HG02973 (cell line): ENCODE results near the gene HGFAC.
"Not testable (repeated sequence)": the region's sequence is repeated elsewhere in the genome, so short reads cannot be mapped to it uniquely, and the experiment has no call there.

Experiments
- ATAC-seq: cut with Tn5 transposase; IDR thresholded peaks from one replicate; pipeline ENCODE4 v1.9.1; 2021; ENCODE audit warnings: moderate library complexity; ENCODE audit not compliant: unreplicated experiment

Gene HGFAC

DNA sequence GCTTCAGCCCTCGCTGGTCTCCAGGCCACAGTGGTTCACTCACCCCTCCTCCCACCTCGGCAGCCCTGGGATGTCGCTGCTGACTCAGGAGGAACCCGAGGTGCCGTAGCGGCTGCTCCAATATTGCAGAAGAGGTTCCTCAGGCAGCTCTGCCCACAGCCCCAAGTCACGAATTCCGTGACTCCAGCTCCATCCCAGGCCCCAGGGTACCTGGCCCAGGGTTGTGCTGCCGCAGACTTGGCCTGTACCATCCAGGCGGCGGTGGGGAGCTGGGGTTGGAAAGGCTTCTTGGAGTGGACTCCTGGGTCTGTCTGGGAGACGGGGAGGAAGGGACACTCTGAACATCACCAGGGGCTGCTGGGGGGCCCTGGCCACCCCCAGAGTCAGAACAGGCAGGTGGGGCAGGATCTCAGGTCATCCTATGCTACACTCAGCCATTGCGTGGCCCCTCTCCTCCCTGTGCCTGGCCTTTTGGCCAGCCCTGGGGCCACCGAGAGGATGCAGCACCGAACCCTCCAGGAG lies 728 bp upstream of the HGFAC start:
- ATAC-seq = no peak

GRCh38 chr4:3442460-3442958 lies 741 bp downstream of the HGFAC start:
- ATAC-seq = no peak

- no peak for ATAC-seq
Measured at GRCh38 chr4:3442959-3443749, 1.4 kb downstream of the HGFAC start.

DNA sequence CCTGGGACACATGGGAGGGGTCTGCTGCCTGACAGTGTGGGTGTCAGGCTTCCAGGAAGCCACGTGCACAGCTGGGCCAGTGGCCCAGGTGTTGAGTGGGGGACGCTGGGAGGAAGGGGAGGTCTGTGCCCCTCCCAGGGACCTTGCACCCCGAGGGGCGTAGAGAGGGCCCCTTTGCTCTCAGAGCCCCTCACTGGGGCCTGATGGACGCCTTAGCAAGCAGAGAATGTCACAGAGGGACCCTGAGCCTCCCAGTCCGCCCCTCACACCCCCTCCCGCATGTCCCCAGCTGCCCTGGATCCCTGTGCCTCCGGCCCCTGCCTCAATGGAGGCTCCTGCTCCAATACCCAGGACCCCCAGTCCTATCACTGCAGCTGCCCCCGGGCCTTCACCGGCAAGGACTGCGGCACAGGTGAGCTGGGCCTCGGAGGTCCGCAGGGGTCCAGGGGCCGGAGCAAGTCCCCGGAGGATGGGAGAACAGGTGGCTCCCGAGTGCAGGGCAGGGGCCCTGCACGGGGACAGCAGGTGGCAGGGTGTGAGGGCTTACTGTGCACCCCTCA lies 2.1 kb downstream of the HGFAC start:
- no peak for ATAC-seq

DNA sequence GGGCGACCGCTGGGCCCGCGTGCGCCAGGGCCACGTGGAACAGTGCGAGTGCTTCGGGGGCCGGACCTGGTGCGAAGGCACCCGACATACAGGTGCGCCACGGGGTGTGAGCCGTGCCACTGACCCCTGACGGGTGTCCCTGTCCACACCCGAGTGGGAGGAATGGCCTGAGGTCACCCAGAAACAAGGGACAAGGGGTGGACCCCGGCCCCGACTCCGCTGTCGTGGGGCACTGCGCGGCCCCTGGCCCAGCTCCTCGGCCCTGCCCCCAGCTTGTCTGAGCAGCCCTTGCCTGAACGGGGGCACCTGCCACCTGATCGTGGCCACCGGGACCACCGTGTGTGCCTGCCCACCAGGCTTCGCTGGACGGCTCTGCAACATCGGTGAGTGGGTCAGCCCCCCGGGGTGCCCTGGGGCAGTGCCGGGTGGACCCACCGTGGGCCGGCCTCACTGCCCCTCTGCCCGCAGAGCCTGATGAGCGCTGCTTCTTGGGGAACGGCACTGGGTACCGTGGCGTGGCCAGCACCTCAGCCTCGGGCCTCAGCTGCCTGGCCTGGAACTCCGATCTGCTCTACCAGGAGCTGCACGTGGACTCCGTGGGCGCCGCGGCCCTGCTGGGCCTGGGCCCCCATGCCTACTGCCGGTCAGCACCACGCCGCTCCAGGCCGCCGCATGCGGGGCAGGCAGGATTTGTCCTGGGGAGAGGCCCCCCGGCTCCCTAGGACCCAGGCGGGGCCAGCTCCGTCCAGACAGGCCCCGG lies 2.8 kb downstream of the HGFAC start:
- no peak for ATAC-seq

DNA sequence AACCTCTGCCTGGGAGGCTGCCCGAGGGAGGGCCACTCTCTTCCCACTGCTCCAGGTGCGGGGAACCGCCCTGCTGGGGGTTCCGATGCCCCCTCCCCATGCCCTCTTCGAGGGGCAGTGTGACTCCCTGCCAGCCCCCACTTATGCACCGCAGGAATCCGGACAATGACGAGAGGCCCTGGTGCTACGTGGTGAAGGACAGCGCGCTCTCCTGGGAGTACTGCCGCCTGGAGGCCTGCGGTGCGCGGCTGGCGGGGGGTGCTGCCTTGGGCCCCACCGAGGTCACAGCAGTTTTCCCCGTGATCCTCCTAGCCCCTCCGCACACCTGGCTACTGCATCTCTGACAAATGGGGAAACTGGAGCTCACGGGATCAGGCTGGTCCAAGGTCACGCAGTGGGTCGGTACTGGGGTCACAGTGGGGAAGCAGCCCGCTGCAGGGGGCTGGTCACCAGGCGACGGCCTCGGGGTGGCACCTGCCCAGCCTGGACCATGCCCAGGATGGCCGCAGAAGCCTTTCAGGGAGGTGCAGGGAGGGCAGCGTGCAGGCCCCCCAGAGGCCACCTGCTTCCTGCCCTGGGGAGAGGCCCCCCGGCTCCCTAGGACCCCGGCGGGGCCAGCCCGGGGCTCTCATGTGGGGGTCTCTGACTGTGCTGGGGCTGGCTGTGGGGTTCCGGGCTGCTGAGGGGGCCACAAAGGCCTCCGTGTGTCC lies 3.5 kb downstream of the HGFAC start:
- no peak for ATAC-seq

DNA sequence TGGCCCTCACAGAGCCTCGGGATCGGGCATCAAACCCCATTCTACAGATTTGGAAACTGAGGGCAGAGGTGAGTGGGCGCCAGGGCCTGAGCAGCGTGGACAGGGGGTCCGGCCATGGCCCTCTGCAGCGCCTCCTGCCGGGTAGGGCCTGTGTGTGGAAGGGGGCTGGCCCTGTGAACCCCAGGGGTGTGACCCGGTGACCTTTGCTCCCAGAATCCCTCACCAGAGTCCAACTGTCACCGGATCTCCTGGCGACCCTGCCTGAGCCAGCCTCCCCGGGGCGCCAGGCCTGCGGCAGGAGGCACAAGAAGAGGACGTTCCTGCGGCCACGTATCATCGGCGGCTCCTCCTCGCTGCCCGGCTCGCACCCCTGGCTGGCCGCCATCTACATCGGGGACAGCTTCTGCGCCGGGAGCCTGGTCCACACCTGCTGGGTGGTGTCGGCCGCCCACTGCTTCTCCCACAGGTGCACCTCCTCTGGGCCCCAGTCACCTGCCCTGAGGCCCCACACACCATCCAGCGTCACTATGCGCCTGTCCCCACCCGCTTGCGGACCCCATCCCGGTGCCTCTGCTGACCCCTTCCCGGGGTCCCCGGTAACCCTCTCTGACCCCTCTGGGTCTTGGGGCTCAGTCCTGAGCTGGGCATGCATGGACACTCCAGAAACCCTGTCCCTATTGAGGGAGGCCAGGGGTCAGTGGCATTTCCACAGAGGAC lies 4.2 kb downstream of the HGFAC start:
- no peak for ATAC-seq

GRCh38 chr4:3446631-3447320 lies 5.0 kb downstream of the HGFAC start:
- ATAC-seq = no peak

DNA sequence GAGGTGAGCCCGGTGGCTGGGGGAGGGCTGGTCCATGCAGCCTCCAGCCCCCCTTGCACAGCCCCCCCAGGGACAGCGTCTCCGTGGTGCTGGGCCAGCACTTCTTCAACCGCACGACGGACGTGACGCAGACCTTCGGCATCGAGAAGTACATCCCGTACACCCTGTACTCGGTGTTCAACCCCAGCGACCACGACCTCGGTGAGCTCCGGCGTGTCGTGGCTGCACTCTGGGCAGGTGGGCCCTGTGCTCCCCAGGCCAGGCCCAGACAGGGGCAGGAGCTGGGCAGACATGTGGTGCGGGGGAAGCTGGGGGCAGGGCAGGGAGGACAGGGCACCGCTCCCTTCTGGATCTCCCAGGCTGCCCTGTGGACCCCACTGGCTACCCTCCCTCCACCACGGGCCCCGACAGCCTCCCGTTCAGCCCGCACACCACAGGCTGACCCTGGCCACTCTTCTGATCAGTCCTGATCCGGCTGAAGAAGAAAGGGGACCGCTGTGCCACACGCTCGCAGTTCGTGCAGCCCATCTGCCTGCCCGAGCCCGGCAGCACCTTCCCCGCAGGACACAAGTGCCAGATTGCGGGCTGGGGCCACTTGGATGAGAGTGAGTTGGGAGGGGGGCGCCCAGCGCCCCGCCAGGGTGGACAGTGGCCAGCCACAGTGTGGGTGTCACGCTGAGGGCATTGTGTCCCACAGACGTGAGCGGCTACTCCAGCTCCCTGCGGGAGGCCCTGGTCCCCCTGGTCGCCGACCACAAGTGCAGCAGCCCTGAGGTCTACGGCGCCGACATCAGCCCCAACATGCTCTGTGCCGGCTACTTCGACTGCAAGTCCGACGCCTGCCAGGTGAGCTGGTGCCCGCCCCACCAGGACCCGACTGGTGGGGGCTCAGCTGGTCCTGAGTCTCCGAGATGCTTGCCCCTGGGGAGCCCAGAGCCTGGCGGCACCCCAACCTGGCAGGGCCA lies 5.9 kb downstream of the HGFAC start:
- ATAC-seq = no peak

DNA sequence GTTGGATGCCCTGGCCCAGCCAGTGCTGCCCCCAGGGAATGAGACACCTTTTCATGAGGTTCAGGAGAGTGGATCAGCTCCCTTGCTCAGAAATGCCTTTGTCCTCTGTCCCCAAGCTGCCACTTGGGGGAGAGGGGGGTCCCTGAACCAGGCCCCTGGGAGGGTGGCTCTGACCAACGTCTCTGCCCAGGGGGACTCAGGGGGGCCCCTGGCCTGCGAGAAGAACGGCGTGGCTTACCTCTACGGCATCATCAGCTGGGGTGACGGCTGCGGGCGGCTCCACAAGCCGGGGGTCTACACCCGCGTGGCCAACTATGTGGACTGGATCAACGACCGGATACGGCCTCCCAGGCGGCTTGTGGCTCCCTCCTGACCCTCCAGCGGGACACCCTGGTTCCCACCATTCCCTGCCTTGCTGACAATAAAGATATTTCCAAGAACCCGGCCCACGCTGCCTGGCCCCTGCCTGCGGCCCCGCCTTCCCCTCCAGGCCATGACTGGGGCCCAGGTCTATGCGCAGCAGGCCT lies 7.3 kb downstream of the HGFAC start:
- no peak for ATAC-seq

GRCh38 chr4:3449574-3450534 lies 8.1 kb downstream of the HGFAC start:
- ATAC-seq = no peak

- ATAC-seq = no peak
Measured at GRCh38 chr4:3450643-3451042, 8.9 kb downstream of the HGFAC start.

DNA sequence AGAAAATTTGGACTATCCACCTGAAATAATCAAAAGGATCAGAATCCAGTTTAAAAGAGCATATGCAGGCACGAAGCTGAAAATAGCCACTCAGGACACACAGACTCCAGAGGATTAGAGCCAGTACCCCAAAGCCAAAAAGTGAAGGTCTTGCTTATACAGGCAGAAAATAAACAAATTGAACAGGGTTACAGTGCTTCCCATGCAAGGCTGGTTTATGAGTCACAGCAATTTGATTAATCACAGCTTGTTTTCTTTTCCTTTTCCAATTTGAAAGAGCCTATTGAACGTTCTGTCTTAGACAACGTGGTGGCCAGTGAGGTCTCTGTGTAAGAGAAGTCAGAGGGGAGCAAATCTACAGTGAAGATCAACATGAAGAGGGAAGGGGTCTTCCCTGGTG lies 10.2 kb downstream of the HGFAC start:
- no peak for ATAC-seq

DNA sequence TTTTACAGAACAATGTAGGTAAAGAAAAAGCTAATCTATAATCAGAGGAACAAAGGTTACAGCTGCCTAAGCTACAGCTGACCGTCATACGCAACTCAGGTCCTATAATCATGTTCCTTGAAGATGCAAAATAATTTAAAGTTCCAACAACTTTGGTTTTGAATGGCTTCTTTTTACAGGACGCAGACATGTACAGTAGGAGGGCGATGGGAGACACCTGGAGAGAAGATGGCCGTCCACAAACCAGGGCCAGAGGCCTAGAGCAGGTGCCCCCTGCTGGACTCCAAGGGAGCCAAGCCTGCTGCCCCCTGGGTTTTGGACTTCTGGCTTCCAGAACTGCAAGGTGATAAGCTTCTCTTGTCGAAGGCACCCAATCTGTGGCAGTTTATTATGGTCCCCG lies 10.6 kb downstream of the HGFAC start:
- ATAC-seq = no peak

- not testable (repeated sequence) for ATAC-seq
Measured at GRCh38 chr4:3455596-3455995, 13.8 kb downstream of the HGFAC start.

DNA sequence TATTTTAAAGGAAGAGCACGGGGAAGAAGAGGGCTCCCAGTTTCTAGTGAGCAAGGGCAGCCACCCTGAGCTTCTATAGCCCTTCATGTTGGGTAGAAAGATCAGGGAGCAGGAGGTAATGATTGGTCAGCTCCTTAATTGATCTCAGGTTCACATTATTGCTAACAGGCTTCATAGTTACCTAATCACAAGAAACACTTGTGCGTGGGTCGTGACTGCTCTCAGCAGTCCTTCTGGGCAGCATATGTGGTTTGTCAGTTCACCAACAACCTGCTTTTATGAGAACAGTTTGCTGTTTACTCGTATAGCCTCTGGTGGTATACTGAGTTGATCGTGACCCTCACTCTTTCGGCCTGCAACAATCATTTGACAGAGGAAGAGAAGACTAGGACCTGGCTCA lies 16.6 kb downstream of the HGFAC start:
- no peak for ATAC-seq

DNA sequence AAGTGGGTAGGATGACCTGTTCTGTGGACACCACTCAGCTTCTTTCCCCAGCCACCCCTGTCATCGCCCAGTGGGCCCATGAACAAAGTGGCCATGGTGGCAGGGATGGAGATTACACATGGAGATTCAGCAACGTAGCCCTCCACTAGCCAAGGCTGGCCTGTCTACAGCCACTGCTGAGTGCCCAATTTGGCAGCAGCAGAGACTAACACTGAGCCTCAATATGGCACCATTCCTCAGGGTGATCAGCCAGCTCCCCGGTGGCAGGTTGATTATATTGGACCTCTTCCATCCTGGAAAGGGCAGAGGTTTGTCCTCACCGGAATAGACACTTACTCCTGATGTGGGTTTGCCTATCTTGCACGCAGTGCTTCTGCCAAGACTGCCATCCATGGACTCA lies 17.4 kb downstream of the HGFAC start:
- ATAC-seq = not testable (repeated sequence)
